Gastrocnemius medialis (tissue), 4 donors: ENCODE measurements around the gene NSMCE3. TPM values are rescaled to one million over a fixed set of nuclear protein-coding genes. Genes with fewer than 3 reads are reported as not detected.

ENCODE experiments used
- ATAC-seq, 2 donors: fragments of 150-250 bp; one replicate each; pipeline ENCODE4 v1.9.1; 2016
- DNase-seq, 2 donors: peaks; one replicate each; pipeline ENCODE4 v3.0.0-alpha.2; 2019
- H3K27ac ChIP-seq, 4 donors: fragments of 200-600 bp; sonication (generic); 1 replicate in 1 of 4; 2 replicates in 3 of 4; pipeline ENCODE4 v1.5.1; 2016 to 2018; ENCODE audit warnings: mild to moderate bottlenecking in 2 of 4, moderate library complexity in 1 of 4
- H3K27me3 ChIP-seq, 3 donors: fragments of 200-600 bp; sonication (generic) in 2 of 3; 1 replicate in 1 of 3; 2 replicates in 2 of 3; pipeline versions ENCODE4 v1.5.1 to v1.6.0; 2016 to 2019; ENCODE audit warnings: mild to moderate bottlenecking in 1 of 3, moderate library complexity in 1 of 3
- H3K36me3 ChIP-seq, 2 donors: fragments of 200-600 bp; sonication (generic) in 1 of 2; one replicate each; pipeline ENCODE4 v1.5.1; 2017 to 2018
- H3K4me1 ChIP-seq, 2 donors: fragments of 200-600 bp; sonication (generic) in 1 of 2; one replicate each; pipeline ENCODE4 v1.5.1; 2016 to 2017; ENCODE audit warnings: mild to moderate bottlenecking in 2 of 2
- H3K4me3 ChIP-seq, 4 donors: fragments of 200-600 bp; sonication (generic) in 3 of 4; 1 replicate in 1 of 4; 2 replicates in 3 of 4; pipeline ENCODE4 v1.5.1; 2016 to 2019; ENCODE audit warnings: mild to moderate bottlenecking in 2 of 4
- H3K9me3 ChIP-seq, 3 donors: fragments of 200-600 bp; sonication (generic) in 2 of 3; 1 replicate in 1 of 3; 2 replicates in 2 of 3; pipeline ENCODE4 v1.5.1; 2016 to 2019
- CTCF ChIP-seq, 5 experiments: fragments of 450-650 bp in 3 of 5; fragments of 200-600 bp in 2 of 5; sonication (generic) in 2 of 5; IDR thresholded peaks in 4 of 5; conservative IDR thresholded peaks in 1 of 5; 1 replicate in 4 of 5; 2 replicates in 1 of 5; pipeline ENCODE4 v1.5.1; 2016 to 2019; ENCODE audit warnings: antibody characterized with exemption in 5 of 5, mild to moderate bottlenecking in 3 of 5, moderate library complexity in 3 of 5
- POLR2A ChIP-seq, 2 donors: fragments of 450-650 bp; IDR thresholded peaks; one replicate each; pipeline ENCODE4 v1.6.1; 2017; ENCODE audit warnings: antibody characterized with exemption in 2 of 2, mild to moderate bottlenecking in 2 of 2, moderate library complexity in 2 of 2
- in situ Hi-C, 4 donors: fragments of 200-750 bp; cut with MboI; loops; one replicate each; pipeline versions ENCODE4 v1.15.0 to v1.8.0; 2017; ENCODE audit warnings: low sequenced_read_pairs in 4 of 4
- intact Hi-C: fragments of 100-400 bp; cut with DNase I; formaldehyde crosslinking; loops from one replicate; pipeline ENCODE4 v1.15.1; 2023; ENCODE audit warnings: low total_unique reads
- total RNA-seq, 4 donors: library from RNA; depleted of rRNA; stranded (reverse); fragments of >200 nt; gene quantifications; one replicate each; pipeline versions ENCODE4 v1.1.0 to v1.2.3, GENCODE V29; 2016

The NSMCE3 gene
- total RNA-seq, 4 donors from 2014 or later: 5.8 to 9.5 (median 6.7) TPM

GRCh38 chr15:29223640-29224039 is 46.0 kb downstream of the NSMCE3 start:
- H3K9me3 ChIP-seq: no peaks in the 10 kb centered on the region
- in situ Hi-C loops: no loop called here

GRCh38 chr15:29222129-29222853 is 47.3 kb downstream of the NSMCE3 start:
- in situ Hi-C loops (no loop called here), intact Hi-C loops (no loop called here)
- no peak for ATAC-seq
- no peak for TF ChIP-seq CTCF (IDR thresholded peaks at IDR 0.05 in 4 of 5, conservative IDR thresholded peaks at IDR 0.05 in 1 of 5)
- TF ChIP-seq POLR2A (IDR thresholded peaks at IDR 0.05): no peak
- Histone ChIP-seq H3K27ac (no peak overlapping the region), H3K4me1 (no peaks in the 10 kb centered on the region), H3K9me3 (no peaks in the 10 kb centered on the region), H3K27me3 (no peaks in the 10 kb centered on the region), H3K36me3 (no peaks in the 10 kb centered on the region), H3K4me3 (no peak overlapping the region)
- DNase-seq: no peak

More at GRCh38 chr15:29223640-29224039, 46.0 kb downstream of the NSMCE3 start:
- TF ChIP-seq POLR2A (IDR thresholded peaks at IDR 0.05) (no peak), CTCF (IDR thresholded peaks at IDR 0.05 in 4 of 5, conservative IDR thresholded peaks at IDR 0.05 in 1 of 5) (no peak)
- H3K36me3 ChIP-seq: no peaks in the 10 kb centered on the region
- no peaks in the 10 kb centered on the region for H3K27me3 ChIP-seq
- DNase-seq (no peak), ATAC-seq (no peak)
- H3K4me1 ChIP-seq: no peaks in the 10 kb centered on the region
- H3K27ac ChIP-seq: no peak overlapping the region
- intact Hi-C loops: no loop called here
- H3K4me3 ChIP-seq: no peak overlapping the region

GRCh38 chr15:29220852-29221251 is 48.8 kb downstream of the NSMCE3 start:
- TF ChIP-seq CTCF (IDR thresholded peaks at IDR 0.05 in 4 of 5, conservative IDR thresholded peaks at IDR 0.05 in 1 of 5) (no peak), POLR2A (IDR thresholded peaks at IDR 0.05) (no peak)
- in situ Hi-C loops: no loop called here
- intact Hi-C loops: no loop called here

GRCh38 chr15:29216955-29217354 is 52.7 kb downstream of the NSMCE3 start:
- no peak for TF ChIP-seq POLR2A (IDR thresholded peaks at IDR 0.05)
- TF ChIP-seq CTCF (IDR thresholded peaks at IDR 0.05 in 4 of 5, conservative IDR thresholded peaks at IDR 0.05 in 1 of 5): no peak
- intact Hi-C loops: no loop called here
- in situ Hi-C loops: no loop called here

More at GRCh38 chr15:29220852-29221251, 48.8 kb downstream of the NSMCE3 start:
- Histone ChIP-seq H3K9me3 (no peaks in the 10 kb centered on the region), H3K27me3 (no peaks in the 10 kb centered on the region), H3K4me3 (no peak overlapping the region), H3K4me1 (no peaks in the 10 kb centered on the region), H3K36me3 (no peaks in the 10 kb centered on the region), H3K27ac (no peak overlapping the region)
- no peak for ATAC-seq
- no peak for DNase-seq

More at GRCh38 chr15:29216955-29217354, 52.7 kb downstream of the NSMCE3 start:
- ATAC-seq (no peak), DNase-seq (no peak)
- Histone ChIP-seq H3K4me1 (no peaks in the 10 kb centered on the region), H3K36me3 (no peaks in the 10 kb centered on the region), H3K4me3 (no peak overlapping the region), H3K27me3 (no peaks in the 10 kb centered on the region), H3K27ac (no peak overlapping the region), H3K9me3 (no peaks in the 10 kb centered on the region)
